ENCODE measurements around the gene PDIK1L.

The PDIK1L gene

GRCh38 chr1:26124418-26125331 lies 13.1 kb downstream of the PDIK1L start:
- no peak for DNase-seq

DNA sequence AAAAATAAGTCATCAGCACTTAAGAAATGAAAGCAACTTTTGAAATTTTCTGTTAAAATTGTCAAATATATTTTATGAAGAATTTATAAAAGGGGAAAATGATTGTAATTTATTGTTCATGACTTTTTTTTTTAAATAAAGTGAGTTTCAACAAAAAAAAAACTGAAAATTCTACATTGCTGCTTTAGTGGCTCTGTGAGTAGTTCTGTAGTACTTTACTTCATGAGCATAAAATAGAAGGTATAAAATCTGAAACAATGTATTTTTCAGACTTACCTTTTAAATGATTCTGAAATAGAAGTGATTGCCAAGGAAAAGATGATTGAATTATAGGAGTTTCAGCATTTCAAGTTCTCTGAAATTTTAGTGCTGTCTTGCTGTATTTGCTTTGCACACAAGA lies 13.8 kb downstream of the PDIK1L start:
- no peak for DNase-seq

- no peak for DNase-seq
Measured at GRCh38 chr1:26125946-26126320, 14.3 kb downstream of the PDIK1L start.

DNA sequence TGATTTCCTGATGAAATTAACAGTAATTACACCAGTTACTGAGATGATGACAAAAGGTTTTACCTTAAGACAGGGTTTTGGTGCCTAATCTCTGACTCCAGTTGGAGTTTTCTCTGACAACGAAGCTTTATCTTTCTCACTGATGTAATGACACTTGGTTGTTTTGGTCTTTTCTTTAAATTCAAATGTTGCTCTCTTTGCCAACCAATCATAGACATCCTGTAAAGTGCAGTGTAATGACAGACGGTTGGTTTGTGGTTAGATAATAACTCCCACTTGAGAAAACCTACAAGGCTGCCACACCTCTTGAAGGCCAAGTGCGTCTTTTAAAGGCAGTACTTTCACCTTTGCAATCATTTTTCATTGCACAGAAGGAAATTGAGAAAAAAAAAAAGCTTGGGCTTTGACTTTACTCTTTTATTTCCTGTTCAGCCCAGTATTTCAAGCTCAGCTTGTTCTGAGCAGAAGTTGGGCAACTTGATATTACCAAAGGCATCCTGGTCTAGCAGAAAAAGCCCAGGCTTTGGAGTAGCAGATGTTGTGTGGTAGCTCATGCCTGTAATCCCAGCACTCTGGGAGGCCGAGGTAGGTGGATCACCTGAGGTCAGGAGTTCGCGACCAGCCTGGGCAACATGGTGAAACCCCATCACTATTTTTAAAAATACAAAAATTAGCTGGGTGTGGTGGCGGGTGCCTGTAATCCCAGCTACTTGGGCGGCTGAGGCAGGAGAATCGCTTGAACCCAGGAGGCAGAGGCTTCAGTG lies 14.9 kb downstream of the PDIK1L start:
- DNase-seq: peak; percentile 74

- DNase-seq: no peak
Measured at GRCh38 chr1:26127235-26128163, 15.9 kb downstream of the PDIK1L start.

DNA sequence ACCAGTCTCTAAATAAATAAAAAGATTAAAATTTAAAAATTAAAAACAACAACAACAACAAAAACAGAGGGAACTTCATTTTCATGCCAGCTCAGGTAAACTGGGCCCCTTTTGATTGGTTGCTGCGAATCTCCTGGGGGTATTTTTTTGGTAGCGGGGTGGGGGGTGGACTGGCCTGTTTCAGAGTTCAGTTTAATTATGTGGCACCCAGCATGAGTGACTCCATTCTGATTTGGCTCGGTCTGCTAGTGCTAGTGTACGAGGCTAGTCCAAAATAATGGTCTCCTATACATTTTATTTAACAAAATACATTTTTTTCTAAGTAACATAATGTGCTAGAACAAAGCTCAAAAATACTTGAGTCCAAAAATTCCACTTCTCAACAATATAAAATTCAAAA lies 18.2 kb downstream of the PDIK1L start:
- DNase-seq: no peak

- DNase-seq: no peak
Measured at GRCh38 chr1:26130695-26131094, 19.1 kb downstream of the PDIK1L start.

DNA sequence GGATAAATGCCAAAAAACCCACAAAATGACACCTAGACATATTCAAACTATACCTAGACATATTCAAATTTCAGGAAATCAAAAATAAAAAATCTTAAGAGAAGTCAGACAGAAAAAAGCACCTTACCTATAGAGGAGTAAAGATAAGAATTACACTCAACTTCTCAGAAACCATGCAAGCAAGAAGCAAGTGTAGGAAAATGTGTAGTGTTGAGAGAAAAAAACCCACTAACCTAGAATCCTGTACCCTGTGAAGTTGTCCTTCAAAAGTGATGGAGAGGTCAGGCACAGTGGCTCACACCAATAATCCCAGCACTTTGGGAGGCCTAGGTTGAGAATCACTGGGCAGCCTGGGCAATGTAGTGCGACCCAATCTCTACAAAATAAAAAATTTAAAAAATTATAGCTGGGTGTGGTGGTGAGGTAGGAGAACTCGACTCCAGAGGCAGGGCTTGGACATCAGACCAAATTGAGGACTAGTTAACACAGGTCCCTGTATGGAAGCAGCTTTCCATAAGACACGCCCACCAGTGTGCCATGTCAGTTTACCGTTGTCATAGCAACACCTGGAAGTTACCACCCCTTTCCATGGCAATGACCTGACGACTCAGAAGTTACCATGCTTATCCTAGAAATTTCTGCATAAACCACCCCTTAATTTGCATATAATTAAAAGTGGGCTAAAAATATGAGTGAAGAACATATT lies 20.7 kb downstream of the PDIK1L start:
- DNase-seq: no peak

GRCh38 chr1:26132834-26133167 lies 21.2 kb downstream of the PDIK1L start:
- DNase-seq: no peak

- no peak for DNase-seq
Measured at GRCh38 chr1:26134466-26134865, 22.8 kb downstream of the PDIK1L start.

GRCh38 chr1:26138974-26139558 lies 27.4 kb downstream of the PDIK1L start:
- no peak for DNase-seq

- DNase-seq: no peak
Measured at GRCh38 chr1:26142159-26142558, 30.5 kb downstream of the PDIK1L start.

- peak; percentile 32 for DNase-seq
Measured at GRCh38 chr1:26145041-26145959, 33.7 kb downstream of the PDIK1L start.

- no peak for DNase-seq
Measured at GRCh38 chr1:26145960-26146294, 34.3 kb downstream of the PDIK1L start.

GRCh38 chr1:26148887-26149286 lies 37.3 kb downstream of the PDIK1L start:
- DNase-seq: no peak

DNA sequence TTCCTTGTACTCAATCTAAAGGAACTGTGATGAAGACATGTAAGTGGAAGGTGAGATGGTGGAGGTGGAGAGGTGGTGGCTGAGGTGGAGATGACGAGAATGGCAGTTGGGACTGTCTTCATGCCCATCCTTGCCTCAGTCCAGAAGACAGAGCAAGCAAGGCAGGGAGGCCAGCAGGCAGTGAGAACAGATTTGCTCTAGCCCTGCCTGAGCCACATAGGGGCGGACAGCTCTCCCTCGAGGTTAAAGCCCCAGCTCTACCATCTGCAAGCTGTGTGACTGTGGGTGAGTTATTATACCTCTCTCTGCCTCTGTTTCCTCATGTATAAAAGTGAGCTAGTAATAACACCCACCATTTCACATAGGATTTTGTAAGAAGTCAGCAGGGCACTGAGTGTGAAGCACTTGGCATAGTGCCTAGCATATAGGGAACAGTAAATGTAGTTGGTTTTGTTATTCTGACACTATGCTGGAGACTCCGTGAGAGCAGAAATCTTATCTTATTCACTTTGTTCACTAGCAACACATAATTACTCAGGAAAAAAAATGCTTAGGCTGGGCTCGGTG lies 42.4 kb downstream of the PDIK1L start:
- no peak for DNase-seq

- DNase-seq: no peak
Measured at GRCh38 chr1:26154750-26155149, 43.1 kb downstream of the PDIK1L start.

DNA sequence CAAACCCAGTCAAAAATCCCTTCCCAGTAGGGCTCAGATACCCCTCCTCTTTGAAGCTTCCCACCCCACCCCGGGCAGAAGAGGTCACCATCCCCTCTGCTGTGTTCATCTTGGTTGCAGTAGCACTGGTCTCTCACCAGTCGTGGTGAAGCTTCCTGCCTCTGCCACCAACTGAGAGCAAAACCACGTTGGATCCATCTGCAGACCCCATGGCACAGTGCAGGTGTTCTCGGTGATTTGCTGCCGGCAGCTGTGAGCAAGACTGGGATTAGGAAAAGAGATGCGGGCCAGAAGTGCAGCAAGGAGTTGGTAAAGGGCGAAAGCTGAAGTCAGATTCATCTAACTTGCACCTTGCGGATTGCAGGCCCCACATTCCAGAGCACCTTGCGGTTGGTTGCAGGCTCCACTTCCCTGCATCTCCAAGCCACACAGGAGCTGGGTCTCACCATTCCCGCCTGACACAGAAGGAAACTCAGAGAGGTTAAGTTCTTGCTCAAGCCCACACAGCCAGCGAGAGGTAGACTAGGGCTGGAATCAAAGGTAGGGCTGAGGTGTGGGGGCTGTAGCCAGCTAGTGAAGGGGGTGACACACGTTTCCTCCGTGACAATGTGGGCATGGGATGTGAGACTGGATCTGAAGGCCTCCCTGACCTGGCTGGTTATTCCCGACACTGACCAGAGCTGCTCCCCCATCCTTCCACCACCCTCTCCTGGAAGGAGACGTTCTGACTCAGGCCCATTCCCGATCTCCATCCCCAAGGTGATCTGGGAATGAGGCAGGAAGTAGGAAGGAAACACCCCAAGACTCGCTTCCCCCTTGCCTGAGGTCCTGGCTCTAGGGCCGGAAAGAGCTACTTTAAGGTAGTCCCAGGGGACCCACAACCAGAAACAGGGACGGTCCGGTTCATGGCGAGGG lies 44.0 kb downstream of the PDIK1L start:
- no peak for DNase-seq

DNA sequence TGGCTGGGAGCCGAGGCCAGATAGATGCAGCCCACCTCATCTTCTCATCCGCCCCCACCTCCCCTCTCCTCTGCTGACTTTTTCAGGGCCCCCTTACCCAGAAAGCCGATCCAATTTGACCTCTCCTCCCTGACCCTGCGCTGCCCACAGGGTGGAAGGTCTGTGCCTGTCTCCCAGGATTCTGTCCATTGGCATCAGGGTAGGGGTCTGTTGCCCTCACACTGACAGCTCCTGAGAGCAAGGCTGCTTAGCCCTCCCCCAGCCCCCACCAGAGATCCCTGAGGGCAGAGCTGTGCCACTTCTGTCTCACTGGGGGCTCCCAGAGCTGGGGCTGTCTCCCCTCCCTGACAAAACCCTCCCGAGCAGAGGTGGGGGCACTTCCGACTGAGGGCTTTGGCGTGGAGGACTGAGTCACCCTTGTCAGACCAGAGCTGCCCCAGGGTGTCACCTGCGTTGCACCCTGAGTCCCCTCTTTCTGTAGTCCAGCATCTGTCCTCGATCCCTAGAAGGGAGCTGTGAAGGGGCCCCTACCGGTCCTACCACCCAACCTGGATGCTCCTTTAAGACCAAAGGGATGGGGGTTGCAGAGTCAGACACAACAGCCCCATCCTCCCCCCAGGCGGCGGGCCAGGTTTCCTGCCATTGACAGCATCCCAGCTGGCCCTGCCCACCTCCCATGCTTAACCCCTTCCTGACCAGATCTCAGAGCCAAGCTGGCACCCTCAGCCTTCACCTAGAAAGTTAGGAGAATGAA lies 44.8 kb downstream of the PDIK1L start:
- DNase-seq: no peak
